ENCODE measurements around the gene UQCRHL. TPM values are rescaled to one million over a fixed set of nuclear protein-coding genes. Genes with fewer than 3 reads are reported as not detected.

The UQCRHL gene
- total RNA-seq, 1 donor from 2014 or later = 4.8 TPM

- Histone ChIP-seq H3K79me2 (ENCODE audit: low read depth) (no peaks in the 10 kb centered on the region), H3K9ac (no peak overlapping the region), H3K27me3 (no peaks in the 10 kb centered on the region), H3K36me3 (no peaks in the 10 kb centered on the region), H3K4me3 (no peak overlapping the region), H3K4me1 (peaks cover 6% of the 10 kb centered on the region), H2AFZ (replicated peaks) (no peak overlapping the region), H3K4me2 (no peak overlapping the region), H3K27ac (no peak overlapping the region), H4K20me1 (ENCODE audit: low read depth) (no peaks in the 10 kb centered on the region), H3F3A (ENCODE audit: low read depth) (no peaks in the 10 kb centered on the region), H3K9me3 (ENCODE audit: low read depth) (no peaks in the 10 kb centered on the region)
- peaks cover 38% of the 10 kb centered on the region for H3K4me1 Mint-ChIP-seq
- H3K27ac Mint-ChIP-seq = no peak overlapping the region
- H3K4me3 Mint-ChIP-seq = no peak overlapping the region
- TF ChIP-seq EZH2phosphoT487 (IDR thresholded peaks at IDR 0.05) (no peak), CTCF (IDR thresholded peaks at IDR 0.05) (no peak), EZH2 (IDR thresholded peaks at IDR 0.05) (no peak)
- no peak for DNase-seq (ENCODE audit: low spot score)
- H3K9me3 Mint-ChIP-seq = no peaks in the 10 kb centered on the region
- peaks cover 2% of the 10 kb centered on the region for H3K36me3 Mint-ChIP-seq
- H3K27me3 Mint-ChIP-seq (ENCODE audit: insufficient read depth, low read depth) = peaks cover 8% of the 10 kb centered on the region
Observed at GRCh38 chr1:15802234-15802965, 5.0 kb downstream of the UQCRHL start.

GRCh38 chr1:15799928-15800835, 7.3 kb downstream of the UQCRHL start:
- Mint-ChIP-seq H3K36me3 (no peaks in the 10 kb centered on the region), H3K4me1 (peaks cover 45% of the 10 kb centered on the region), H3K27ac (peak overlapping the region; percentile 69), H3K4me3 (no peak overlapping the region), H3K27me3 (ENCODE audit: insufficient read depth, low read depth) (peaks cover 7% of the 10 kb centered on the region), H3K9me3 (no peaks in the 10 kb centered on the region)
- no peaks in the 10 kb centered on the region for H3K27me3 ChIP-seq
- peak overlapping the region; percentile 4 for H2AFZ ChIP-seq (replicated peaks)
- TF ChIP-seq EZH2 (IDR thresholded peaks at IDR 0.05) = no peak
- TF ChIP-seq EZH2phosphoT487 (IDR thresholded peaks at IDR 0.05) = no peak
- TF ChIP-seq CTCF (IDR thresholded peaks at IDR 0.05) = no peak
- no peaks in the 10 kb centered on the region for H4K20me1 ChIP-seq (ENCODE audit: low read depth)
- no peaks in the 10 kb centered on the region for H3K36me3 ChIP-seq
- H3K9ac ChIP-seq = no peak overlapping the region
- no peaks in the 10 kb centered on the region for H3F3A ChIP-seq (ENCODE audit: low read depth)
- no peaks in the 10 kb centered on the region for H3K9me3 ChIP-seq (ENCODE audit: low read depth)
- peaks cover 6% of the 10 kb centered on the region for H3K4me1 ChIP-seq
- DNase-seq (ENCODE audit: low spot score) = peak; percentile 44
- H3K4me3 ChIP-seq = no peak overlapping the region
- H3K79me2 ChIP-seq (ENCODE audit: low read depth) = no peaks in the 10 kb centered on the region
- no peak overlapping the region for H3K27ac ChIP-seq
- H3K4me2 ChIP-seq = no peak overlapping the region

- Histone ChIP-seq H3K36me3 (no peaks in the 10 kb centered on the region), H3K9me3 (ENCODE audit: low read depth) (no peaks in the 10 kb centered on the region), H3F3A (ENCODE audit: low read depth) (no peaks in the 10 kb centered on the region), H4K20me1 (ENCODE audit: low read depth) (no peaks in the 10 kb centered on the region), H3K79me2 (ENCODE audit: low read depth) (no peaks in the 10 kb centered on the region), H3K27ac (no peak overlapping the region), H3K9ac (no peak overlapping the region), H3K4me2 (no peak overlapping the region), H2AFZ (replicated peaks) (no peak overlapping the region), H3K4me3 (no peak overlapping the region), H3K4me1 (peaks cover 6% of the 10 kb centered on the region), H3K27me3 (no peaks in the 10 kb centered on the region)
- peaks cover 50% of the 10 kb centered on the region for H3K4me1 Mint-ChIP-seq
- H3K4me3 Mint-ChIP-seq = no peak overlapping the region
- no peaks in the 10 kb centered on the region for H3K9me3 Mint-ChIP-seq
- no peak for TF ChIP-seq EZH2phosphoT487 (IDR thresholded peaks at IDR 0.05)
- no peaks in the 10 kb centered on the region for H3K36me3 Mint-ChIP-seq
- no peak overlapping the region for H3K27ac Mint-ChIP-seq
- DNase-seq (ENCODE audit: low spot score) = no peak
- peaks cover 8% of the 10 kb centered on the region for H3K27me3 Mint-ChIP-seq (ENCODE audit: insufficient read depth, low read depth)
Observed at GRCh38 chr1:15799004-15799867, 8.2 kb downstream of the UQCRHL start.

All from neural progenitor cell (in vitro differentiated cells).